LNCAP (cell line): ENCODE results near the gene XRCC4.

Experiments used
- TF ChIP-seq, protein P1 (sequence below): fragments of 450-650 bp; IDR thresholded peaks from 2 replicates; pipeline ENCODE4 v1.5.1; 2017; ENCODE audit warnings: mild to moderate bottlenecking

The XRCC4 gene

DNA sequence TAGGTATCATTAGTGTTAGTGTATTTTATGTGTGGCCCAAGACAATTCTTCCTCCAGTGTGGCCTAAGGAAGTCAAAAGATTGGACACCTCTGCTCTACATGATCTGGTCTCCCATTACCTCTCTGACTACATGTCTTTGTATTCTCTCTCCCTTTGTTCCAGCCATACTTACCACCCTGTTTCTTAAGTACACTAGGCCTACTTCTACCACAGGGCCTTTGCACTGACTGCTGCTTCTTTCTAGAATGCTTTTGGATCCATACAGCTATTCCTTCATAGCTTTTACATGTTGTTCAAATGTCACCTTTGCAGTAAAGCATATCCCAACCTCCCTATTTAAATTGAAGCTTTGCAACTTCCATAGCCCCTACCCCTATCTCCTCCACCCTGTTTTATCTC lies 5.4 kb downstream of the XRCC4 start:
- TF ChIP-seq, protein P1, sequence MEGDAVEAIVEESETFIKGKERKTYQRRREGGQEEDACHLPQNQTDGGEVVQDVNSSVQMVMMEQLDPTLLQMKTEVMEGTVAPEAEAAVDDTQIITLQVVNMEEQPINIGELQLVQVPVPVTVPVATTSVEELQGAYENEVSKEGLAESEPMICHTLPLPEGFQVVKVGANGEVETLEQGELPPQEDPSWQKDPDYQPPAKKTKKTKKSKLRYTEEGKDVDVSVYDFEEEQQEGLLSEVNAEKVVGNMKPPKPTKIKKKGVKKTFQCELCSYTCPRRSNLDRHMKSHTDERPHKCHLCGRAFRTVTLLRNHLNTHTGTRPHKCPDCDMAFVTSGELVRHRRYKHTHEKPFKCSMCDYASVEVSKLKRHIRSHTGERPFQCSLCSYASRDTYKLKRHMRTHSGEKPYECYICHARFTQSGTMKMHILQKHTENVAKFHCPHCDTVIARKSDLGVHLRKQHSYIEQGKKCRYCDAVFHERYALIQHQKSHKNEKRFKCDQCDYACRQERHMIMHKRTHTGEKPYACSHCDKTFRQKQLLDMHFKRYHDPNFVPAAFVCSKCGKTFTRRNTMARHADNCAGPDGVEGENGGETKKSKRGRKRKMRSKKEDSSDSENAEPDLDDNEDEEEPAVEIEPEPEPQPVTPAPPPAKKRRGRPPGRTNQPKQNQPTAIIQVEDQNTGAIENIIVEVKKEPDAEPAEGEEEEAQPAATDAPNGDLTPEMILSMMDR, result no peak

DNA sequence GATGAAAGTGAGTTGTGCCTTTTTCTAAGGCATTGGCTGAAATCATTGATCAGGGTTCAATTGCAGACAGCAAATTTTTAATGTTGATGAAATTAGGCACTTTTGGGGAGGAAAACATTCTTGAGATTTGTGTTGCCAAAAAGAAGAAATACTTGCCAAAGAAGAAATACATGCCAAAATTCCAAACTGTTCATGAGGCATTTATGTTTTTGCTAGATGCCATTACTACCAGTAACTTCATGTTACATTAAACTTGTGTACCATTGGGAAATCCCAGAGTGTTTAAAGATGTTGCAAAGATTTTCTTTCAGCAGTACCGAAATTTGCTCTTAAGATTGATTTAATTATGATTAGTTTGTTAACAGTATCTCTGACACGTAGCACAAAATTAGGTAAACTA lies 7.0 kb downstream of the XRCC4 start:
- TF ChIP-seq, protein P1, result no peak

DNA sequence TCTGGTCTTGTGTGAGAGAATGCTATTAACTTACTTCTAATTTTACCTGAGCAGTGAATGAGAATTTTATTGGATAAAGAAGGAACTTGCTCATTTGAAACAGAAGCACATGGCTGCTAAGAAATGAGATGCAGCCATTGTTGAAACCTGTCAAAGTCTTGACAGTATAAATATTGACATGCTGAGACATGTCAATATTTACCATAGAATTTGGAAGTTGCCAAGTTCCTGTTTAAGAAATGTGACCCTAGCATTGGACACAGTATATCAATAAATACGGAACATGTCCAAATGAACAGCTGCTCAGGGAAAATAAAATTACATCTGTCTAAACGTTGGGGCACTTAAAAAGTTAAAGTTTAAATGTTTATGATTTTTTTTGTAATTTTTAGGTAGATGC lies 7.8 kb downstream of the XRCC4 start:
- TF ChIP-seq, protein P1, result no peak

DNA sequence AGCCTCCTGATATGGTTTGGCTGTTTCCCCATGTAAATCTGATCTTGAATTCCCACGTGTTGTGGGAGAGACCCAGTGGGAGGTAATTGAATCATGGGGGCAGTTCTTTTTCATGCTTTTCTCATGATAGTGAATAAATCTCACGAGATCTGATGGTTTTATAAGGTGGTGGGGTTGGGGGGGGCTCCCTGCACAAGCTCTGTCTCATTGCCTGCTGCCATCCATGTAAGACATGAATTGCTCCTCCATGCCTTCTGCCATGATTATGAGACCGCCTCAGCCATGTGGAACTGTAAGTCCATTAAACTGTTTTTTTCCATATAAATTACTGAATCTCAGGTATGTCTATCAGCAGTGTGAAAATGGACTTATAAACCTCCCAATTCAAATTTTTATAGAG lies 12.8 kb downstream of the XRCC4 start:
- TF ChIP-seq, protein P1, result no peak

DNA sequence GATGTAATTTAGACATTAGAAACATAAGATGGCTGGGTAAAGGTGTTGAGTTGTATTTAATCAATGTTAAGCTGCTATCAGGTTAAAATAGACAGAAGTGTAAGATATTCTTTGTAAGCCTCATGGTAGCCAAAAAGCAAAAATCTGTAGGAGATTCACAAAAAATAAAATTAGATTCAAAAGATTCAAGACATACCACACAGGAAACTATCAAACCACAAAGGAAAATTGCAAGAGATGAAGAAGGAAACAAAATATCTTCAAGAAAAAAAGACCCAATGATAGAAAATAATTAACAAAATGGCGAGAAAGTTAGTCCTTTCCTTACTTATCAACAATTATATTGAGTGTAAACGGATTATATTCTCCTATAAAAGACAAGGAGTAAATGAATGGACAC lies 15.3 kb downstream of the XRCC4 start:
- TF ChIP-seq, protein P1, result no peak

DNA sequence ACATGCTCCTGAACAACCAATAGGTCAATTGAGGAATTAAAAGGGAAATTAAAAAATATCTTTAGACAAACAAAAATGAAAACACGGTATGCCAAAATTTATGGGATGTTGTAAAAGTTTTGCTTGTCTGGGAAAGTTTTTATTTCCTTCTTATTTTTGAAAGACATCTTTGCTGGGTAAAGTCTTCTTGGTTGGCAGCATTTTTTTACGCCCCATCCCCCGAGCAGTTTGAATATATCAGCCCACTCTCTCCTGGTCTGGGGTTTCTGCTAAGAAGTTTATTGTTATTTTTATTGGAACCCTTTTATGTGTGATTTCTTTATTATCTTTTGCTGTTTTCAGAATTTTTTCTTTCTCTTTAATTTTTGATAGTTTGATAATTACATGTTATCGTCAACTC lies 16.3 kb downstream of the XRCC4 start:
- TF ChIP-seq, protein P1, result no peak

DNA sequence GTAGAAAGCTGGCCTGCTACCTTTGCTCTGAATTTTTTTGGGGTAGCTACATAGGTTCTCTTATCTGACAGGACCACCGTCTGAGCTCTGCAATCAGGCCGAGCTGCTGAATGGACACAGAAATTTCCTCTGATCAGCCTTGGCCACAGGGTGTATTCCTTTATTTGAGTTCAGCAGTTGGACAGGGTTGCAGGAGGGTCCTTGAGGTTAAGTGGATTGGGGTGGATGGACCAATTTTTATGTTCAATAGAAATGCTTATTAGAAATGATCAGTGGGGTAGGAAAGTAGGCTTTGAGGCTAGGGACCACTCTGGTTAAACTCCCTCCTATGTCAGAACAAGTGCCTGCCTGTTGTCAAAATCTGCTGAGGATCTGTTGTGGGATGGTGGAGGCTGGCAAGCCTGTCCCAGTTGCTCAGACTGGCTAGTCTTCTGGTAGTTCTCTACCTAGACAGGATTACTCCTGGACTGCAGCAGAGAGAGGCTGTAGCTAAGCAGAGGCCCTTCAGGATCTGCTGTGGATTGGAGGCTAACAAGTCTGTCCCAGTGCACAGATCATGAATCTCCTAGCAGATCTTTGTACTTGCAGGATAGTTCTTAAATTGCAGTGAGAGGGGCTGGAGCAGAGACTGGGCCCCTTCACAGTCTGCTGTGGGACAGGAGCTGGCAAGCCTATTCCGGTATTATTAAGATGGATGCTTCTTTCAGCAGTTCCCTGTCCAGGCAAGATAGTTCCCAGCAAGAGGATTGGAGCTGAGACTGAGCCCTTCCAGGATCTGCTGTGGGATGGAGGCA lies 18.0 kb downstream of the XRCC4 start:
- TF ChIP-seq, protein P1, result no peak
